NCI-H2196 (cell line): Measurements from ENCODE around the gene GGT1.
"Not testable (repeated sequence)": the region's sequence is repeated elsewhere in the genome, so short reads cannot be mapped to it uniquely, and the experiment has no call there.

Experiments used
- DNase-seq: peaks from one replicate; lab custom pipeline; 2025; ENCODE audit not compliant: unreplicated experiment; lab: John Stamatoyannopoulos, UW

The GGT1 gene

GRCh38 chr22:24633231-24634023 lies 30.4 kb downstream of the GGT1 start:
- not testable (repeated sequence) for DNase-seq

GRCh38 chr22:24634776-24635389 lies 31.9 kb downstream of the GGT1 start:
- DNase-seq, result not testable (repeated sequence)

GRCh38 chr22:24636513-24636912 lies 33.5 kb downstream of the GGT1 start:
- DNase-seq, result not testable (repeated sequence)

GRCh38 chr22:24642307-24642706 lies 39.3 kb downstream of the GGT1 start:
- DNase-seq, result not testable (repeated sequence)

GRCh38 chr22:24644409-24644808 lies 41.4 kb downstream of the GGT1 start:
- DNase-seq, result not testable (repeated sequence)

GRCh38 chr22:24645408-24646399 lies 42.7 kb downstream of the GGT1 start:
- not testable (repeated sequence) for DNase-seq

GRCh38 chr22:24646756-24647155 lies 43.8 kb downstream of the GGT1 start:
- not testable (repeated sequence) for DNase-seq

- not testable (repeated sequence) for DNase-seq
Observed at GRCh38 chr22:24649371-24649770, 46.4 kb downstream of the GGT1 start.

- DNase-seq, result not testable (repeated sequence)
Observed at GRCh38 chr22:24650884-24651283, 47.9 kb downstream of the GGT1 start.

- not testable (repeated sequence) for DNase-seq
Observed at GRCh38 chr22:24665395-24665794, 62.4 kb downstream of the GGT1 start.

GRCh38 chr22:24667904-24668303 lies 64.9 kb downstream of the GGT1 start:
- not testable (repeated sequence) for DNase-seq

GRCh38 chr22:24672532-24672931 lies 69.5 kb downstream of the GGT1 start:
- DNase-seq, result not testable (repeated sequence)
